GM21447 (cell line): ENCODE data around the gene NTRK3.
"Not testable (repeated sequence)": the region's sequence is repeated elsewhere in the genome, so short reads cannot be mapped to it uniquely, and the experiment has no call there.

Experiments
- ATAC-seq: cut with Tn5 transposase; IDR thresholded peaks from one replicate; pipeline ENCODE4 v1.9.1; 2021; ENCODE audit not compliant: unreplicated experiment

NTRK3 gene

DNA sequence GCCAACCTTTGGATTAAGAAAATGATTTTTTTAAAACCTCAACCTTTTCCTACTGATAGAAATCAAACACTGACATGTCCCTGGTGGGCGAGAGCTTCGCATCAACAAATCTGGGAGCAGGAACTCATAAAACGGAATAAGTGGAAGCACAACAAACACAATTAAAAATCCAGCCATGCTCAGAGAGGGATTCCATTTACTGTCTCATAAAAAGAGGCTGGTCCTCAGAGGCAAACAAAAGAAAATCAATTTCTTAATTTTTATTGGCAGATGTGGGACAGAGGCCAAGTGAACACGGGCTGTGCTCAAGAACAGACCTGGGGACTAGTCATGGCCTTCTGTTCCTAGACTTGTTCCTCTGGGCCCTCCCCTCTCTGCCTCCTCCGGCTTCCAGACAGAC, 214.5 kb downstream of the NTRK3 start:
- ATAC-seq = no peak

DNA sequence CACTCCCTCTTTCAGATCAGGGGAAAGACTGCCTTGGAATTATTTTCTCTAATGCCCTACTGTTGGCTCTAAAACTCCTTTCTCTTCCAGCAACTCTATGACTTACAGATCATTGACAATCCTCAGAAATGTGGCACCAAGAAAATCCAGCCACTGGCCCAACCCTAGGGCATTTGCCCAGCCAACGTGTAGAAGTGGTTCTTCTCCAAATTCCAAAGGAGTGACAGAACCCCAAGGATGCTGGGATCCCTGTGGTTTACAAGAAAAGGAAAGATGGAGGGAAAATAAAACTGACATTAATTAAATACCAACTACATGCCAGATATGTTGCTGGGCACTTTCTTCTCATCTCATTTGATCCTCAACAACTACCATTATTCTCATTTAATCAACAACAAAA, 216.0 kb downstream of the NTRK3 start:
- ATAC-seq = no peak

- no peak for ATAC-seq
Measured at GRCh38 chr15:88038261-88038660, 218.3 kb downstream of the NTRK3 start.

- ATAC-seq = no peak
Measured at GRCh38 chr15:88036154-88036839, 220.2 kb downstream of the NTRK3 start.

- no peak for ATAC-seq
Measured at GRCh38 chr15:88035381-88035780, 221.2 kb downstream of the NTRK3 start.

DNA sequence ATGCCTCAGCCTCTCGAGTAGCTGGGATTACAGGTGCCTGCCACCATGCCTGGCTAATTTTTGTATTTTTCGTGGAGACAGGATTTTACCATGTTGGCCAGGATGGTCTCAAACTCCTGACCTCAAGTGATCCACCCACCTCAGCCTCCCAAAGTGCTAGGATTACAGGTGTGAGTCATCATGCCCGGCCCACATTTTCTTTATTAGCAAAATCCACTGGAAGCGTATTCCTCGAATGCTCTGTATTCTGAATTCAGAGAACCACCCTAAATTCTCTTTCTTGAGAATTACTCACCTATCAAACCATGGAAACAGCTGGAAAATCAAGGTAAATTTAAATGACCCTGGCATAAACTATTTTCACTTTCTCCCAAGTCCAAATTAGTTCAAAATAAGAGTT, 223.1 kb downstream of the NTRK3 start:
- ATAC-seq = not testable (repeated sequence)

DNA sequence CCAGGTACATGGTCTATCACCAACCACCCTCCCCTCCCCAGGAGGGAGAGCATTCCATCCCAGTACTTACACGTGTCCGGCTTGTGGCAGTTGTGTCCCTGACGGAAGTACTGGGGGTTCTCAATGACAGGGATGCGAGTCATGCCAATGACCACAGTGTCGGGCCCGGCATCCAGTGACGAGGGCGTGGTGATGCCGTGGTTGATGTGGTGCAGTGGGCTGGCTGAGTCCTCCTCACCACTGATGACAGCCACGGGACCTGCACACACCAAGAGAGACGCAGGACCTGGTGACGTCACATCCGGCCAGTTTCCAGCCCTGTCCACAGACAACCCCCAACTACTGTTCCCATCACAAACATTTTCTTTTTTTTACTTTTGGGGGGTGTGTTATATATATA, 223.8 kb downstream of the NTRK3 start:
- ATAC-seq = no peak

GRCh38 chr15:88031461-88031860, 225.1 kb downstream of the NTRK3 start:
- ATAC-seq = no peak

DNA sequence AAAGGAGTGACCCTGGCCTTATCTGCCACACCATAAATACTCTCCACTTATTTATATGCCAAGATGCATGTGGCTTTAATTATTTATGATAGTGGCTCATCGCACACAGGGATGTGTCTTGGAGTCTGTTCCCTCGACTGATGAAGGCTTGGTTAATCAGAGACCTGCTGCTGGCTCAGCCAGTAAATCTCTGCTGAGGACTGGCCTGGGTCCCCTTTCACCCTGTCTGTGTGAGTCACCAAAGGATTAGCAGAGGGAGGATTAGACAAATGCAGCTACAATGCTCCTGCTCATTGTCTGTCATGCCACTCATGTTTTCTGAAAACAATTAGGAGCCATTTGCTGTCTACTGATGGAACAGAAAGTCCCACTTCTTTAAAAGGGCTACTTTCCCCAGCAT, 226.8 kb downstream of the NTRK3 start:
- no peak for ATAC-seq

DNA sequence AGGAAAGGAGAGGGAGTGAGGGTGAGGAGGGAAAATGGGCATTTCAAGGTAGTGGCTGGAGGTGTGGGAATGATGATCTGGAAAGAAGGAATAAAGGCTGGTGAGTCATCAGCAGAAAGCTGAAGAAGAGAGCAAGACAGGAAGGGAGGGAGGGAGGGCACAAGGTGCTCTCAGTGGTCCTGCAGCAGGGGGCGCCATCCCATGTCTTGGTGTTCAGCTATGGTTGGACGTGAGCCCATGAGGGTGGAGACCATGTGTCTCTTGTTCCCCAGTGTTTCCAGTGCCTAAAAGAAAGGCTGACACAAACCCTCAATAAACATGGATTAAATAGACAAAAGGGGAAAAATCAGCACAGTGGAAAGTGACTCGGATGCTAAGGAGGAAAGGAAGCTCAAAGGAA, 228.5 kb downstream of the NTRK3 start:
- ATAC-seq = no peak

GRCh38 chr15:88023914-88024313, 232.6 kb downstream of the NTRK3 start:
- ATAC-seq = no peak

DNA sequence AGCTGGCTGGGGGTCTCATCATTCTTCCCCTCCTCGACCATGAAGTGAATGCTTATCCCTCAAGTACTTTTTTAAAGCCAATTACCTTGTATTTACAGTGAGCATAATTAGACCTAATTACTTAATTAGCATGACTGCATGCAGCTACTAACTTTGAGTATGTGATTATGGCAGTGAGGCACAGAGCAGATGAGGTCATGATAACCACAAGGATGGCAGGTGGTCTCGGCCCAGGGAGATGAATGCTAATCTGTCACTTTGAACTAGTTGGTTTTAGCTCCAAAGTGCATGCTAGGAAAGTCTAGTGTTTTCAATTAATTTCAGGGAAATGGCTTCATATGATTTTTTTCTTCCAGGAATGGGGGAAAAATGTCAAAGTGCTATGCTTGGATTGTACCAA, 233.8 kb downstream of the NTRK3 start:
- no peak for ATAC-seq

DNA sequence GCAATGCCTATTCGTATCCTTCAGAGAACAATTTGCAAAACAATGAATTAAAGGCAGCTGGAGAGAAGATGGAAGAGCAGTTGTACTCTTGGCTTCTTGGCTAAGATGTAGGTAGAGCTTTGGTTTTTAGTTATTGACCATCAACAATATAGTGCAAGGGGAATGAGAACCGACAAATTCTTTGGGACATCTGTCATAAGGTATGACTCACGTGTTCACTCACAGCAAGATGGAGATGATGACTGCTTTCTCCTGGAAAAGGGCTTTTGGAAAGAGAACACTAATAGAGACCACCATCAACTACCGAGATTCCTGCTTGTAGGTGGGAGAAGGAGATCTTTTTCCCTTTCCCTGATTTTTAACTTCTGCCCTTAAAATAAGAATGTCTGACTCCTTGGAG, 234.9 kb downstream of the NTRK3 start:
- no peak for ATAC-seq

- no peak for ATAC-seq
Measured at GRCh38 chr15:88020806-88021205, 235.7 kb downstream of the NTRK3 start.

DNA sequence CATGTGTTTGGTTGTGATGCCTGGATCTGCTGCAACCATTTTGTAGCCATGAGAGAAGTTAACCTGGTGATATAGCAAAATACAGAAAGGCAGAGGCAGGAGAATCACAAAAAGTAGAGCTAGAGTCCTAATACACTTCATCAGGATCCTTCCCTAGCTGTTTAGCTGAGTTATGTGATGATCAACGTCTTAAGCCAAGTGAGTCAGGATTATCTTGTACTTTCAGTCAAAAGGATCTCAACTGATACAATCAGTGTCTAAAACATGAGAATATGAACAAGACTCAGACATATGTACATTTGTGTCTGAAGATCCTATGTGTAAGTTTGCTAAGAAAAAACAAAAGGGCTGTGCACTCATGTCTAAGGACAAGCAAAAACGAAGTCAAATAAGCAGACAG, 236.9 kb downstream of the NTRK3 start:
- ATAC-seq = no peak

DNA sequence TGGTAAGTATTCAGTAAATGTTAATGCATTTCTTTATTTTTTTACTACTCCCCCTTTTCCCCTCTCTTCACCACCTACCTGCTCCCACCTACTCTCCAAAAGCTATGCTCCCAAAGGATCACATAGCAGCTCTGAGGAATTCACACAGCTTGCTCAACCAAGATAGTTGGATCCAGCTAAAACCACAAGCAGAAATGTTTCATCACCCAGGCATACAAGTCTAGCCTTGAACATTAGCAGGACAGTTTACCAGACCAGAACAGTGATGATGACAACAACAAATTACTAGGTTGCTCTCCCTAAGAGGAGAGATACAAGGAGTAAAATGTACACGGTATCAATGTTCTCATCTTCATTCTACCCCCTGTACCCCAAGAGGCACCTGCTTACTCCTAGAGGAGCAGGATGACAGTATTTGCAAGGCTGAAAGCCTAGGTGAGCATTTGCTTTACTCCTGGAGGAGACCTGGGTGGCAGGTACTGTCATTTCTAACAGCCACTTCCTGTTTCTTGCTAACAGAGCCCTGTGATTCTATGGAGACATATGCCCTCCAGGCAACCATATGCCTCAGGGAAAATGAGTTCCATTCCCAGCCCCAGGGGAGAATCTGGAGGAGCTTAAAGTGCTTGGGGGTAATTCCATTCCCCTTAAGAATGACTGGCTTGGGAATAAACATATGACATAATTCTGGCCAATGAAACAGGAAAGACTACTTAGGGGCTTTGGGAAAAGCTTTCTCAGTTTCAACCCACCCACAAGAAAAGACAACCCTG, 237.5 kb downstream of the NTRK3 start:
- no peak for ATAC-seq

- no peak for ATAC-seq
Measured at GRCh38 chr15:88017753-88018152, 238.8 kb downstream of the NTRK3 start.

DNA sequence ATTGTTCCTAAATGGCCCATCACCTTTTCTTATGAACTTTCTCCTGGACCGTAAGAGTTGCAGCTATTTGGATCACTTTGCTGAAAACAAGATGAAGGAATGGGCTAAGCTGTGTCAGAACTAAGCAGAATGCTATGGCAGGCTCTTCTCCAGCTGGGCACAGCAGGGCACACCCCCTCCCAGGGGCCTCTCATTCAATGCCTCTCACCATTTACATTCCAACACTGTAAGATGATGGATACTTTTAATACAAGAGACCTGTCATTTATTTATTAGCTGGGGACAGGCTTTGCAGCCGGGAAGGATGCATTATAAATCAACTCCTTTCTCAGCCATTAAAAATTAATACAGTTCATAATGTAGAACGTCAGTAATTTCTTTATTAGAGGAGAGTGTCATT, 240.1 kb downstream of the NTRK3 start:
- ATAC-seq = no peak

- no peak for ATAC-seq
Measured at GRCh38 chr15:88015228-88015860, 241.2 kb downstream of the NTRK3 start.

- no peak for ATAC-seq
Measured at GRCh38 chr15:88014454-88015160, 241.9 kb downstream of the NTRK3 start.

DNA sequence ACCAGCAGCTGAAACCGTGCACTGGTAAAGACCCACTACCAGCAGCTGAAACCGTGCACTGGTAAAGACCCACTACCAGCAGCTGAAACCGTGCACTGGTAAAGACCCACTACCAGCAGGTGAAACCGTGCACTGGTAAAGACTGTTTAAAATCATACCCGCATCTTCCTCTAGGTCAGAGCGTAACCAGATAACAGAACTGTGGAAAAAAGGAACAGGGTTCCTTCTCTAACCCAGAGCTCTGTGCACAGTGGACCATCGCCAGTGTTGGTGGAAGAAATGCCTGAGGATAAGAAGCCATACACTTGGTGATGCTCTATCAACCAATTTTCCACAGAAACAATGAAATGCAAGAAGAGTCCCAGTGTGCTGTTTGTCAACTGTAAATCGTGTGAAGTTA, 243.4 kb downstream of the NTRK3 start:
- no peak for ATAC-seq

DNA sequence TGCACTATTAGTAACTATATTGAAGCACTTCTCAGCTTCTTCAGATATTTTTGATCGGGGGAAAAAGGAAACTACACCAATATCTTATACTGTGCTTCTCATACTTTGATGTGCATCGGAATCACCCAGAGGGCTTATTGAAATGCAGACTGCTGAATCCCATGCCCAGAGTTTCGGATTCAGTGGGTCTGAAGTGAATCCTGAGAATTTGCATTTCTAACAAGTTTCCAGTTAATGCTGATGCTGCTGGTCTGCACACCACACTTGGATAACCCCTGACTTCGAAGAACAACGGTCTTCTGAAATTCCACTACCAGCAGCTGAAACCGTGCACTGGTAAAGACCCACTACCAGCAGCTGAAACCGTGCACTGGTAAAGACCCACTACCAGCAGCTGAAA, 243.9 kb downstream of the NTRK3 start:
- ATAC-seq = no peak
